Kidney tubule cell (primary cell): Measurements from ENCODE around the gene DAPP1.

Source experiments
- DNase-seq: peaks from one replicate; pipeline ENCODE4 v3.0.0-alpha.2; 2018; ENCODE audit warnings: low spot score

The DAPP1 gene

GRCh38 chr4:99915449-99915848, 98.8 kb downstream of the DAPP1 start:
- no peak for DNase-seq

GRCh38 chr4:99917575-99917974, 100.9 kb downstream of the DAPP1 start:
- no peak for DNase-seq

GRCh38 chr4:99918656-99919055, 102.0 kb downstream of the DAPP1 start:
- no peak for DNase-seq
